DMS79 treated with DMSO at 0.1 percent for 48 hours (cell line): Measurements from ENCODE around the gene ELMO1.

Experiments used
- DNase-seq: peaks from one replicate; lab custom pipeline; 2025; lab: John Stamatoyannopoulos, UW

Gene ELMO1

GRCh38 chr7:36827726-36828703 is 620.6 kb downstream of the ELMO1 start:
- DNase-seq: no peak

GRCh38 chr7:36825501-36825900 is 623.2 kb downstream of the ELMO1 start:
- DNase-seq: no peak

GRCh38 chr7:36823353-36823752 is 625.3 kb downstream of the ELMO1 start:
- DNase-seq: no peak

DNA sequence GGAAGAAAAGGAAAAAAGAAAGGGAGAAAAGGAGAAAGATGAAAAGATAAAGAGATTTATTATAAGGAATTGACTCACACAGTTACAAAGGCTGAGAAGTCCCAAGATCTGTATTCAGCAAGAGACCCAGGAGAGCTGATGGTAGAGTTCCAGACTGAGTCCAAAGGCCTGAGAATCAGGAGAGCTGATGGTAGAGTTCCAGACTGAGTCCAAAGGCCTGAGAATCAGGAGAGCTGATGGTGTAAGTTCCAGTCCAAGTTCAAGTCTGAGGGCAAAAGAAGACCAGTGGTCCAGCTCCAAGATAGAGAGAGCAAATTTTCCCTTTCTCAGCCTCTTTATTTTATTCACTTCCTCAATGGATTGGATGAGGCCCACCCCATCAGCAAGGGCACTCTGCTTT is 627.0 kb downstream of the ELMO1 start:
- DNase-seq: no peak

DNA sequence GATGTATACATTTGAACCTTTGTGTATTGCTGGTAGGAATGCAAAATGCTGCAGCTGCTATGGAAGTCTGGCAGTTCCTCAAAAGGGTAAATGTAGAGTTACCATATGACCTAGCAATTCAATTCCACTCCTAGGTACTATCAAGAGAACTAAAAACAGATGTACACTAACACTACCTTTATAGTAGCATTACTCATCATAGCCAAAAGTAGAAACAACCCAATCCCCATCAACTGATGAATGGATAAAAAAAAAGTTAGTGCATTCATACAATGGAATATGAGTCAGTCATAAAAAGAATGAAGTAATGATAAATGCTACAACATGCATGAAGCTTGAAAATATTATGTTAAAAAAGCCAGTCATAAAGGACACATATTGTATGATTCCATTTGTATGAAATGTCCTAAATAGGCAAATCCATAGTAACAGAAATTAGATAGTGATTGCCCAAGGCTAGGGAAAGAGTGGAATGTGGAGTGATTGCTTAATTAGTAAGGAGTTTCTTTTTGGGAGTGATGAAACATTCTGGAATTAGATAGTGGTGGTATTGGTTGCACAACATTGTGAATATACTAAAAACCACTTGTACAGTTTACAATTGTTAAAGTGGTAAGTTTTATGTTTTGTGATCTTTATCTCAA is 628.0 kb downstream of the ELMO1 start:
- DNase-seq: no peak

DNA sequence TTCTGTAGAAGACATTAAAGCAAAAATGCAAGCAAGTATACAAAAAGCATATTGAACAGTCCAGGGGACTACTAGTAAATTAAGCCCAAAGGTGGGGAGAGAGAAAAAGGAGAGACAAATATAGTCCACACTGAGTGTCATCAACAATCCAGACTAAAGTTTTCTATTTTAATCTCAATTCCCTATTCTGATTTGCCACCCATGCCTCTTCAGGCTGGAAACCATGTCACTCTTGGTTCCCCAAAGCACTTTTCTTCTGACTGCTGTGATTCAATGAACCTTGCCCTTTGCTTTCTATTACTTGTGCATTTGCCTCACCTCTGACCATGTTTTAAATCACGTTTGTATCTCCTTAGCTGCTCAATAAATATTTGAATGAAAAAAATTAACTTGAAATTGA is 629.0 kb downstream of the ELMO1 start:
- no peak for DNase-seq

GRCh38 chr7:36814311-36814710 is 634.4 kb downstream of the ELMO1 start:
- no peak for DNase-seq

DNA sequence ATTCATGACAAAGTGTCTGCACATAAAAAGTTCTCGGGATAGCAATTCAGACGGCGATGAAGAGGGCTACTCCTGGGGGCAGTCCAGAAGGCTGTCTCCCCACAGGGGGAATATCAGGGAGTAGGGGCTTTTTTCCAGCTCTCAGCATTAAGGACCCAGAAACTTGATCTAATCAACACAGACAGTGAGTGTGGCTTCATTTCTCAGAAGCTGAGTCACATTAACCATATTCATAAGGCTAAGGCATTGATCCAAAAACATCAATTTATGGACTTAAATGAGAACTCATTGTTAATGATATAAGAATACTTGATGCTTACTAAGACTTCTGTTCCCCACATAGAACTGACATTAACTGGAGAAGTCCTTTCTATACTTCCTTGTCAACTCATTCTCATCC is 636.9 kb downstream of the ELMO1 start:
- no peak for DNase-seq

- no peak for DNase-seq
Observed at GRCh38 chr7:36810489-36810888, 638.2 kb downstream of the ELMO1 start.

DNA sequence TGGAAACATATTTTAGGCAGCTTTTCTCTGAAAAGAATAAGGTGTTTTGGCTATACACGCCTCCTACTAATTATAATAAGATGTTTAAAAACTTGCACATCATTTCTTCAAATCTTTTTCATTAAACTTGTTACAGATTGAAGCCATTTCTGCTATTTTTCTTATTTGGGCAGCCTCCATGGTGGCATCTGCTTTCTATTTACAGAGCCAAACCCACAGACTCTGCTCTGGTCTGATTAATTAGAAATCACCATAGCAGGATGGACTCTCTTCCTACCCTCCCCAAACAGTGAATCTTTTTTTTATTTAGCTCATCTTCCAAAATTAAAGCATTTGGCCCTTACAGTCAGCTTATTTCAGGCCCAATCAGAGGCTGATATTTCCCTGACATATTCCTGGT is 638.6 kb downstream of the ELMO1 start:
- no peak for DNase-seq

- DNase-seq: no peak
Observed at GRCh38 chr7:36809510-36809909, 639.2 kb downstream of the ELMO1 start.

- DNase-seq: no peak
Observed at GRCh38 chr7:36809086-36809485, 639.6 kb downstream of the ELMO1 start.

- no peak for DNase-seq
Observed at GRCh38 chr7:36806891-36807290, 641.8 kb downstream of the ELMO1 start.
